Trophoblast cell (in vitro differentiated cells and primary cell): ENCODE data around the gene ARHGAP42.

Experiments
- DNase-seq, 2 donors: peaks; one replicate each; pipeline ENCODE4 v3.0.0-alpha.2; 2016
- H2AFZ ChIP-seq: 2 replicates; pipeline ENCODE4 v1.6.1; 2013; ENCODE audit warnings: low read length, moderate library complexity, mild to moderate bottlenecking; ENCODE audit not compliant: insufficient read depth, poor library complexity
- H2AK5ac ChIP-seq: 2 replicates; pipeline ENCODE4 v1.6.1; 2013; ENCODE audit warnings: mild to moderate bottlenecking, low read length
- H2BK120ac ChIP-seq: 2 replicates; pipeline ENCODE4 v1.6.1; 2013; ENCODE audit warnings: low read length, mild to moderate bottlenecking, moderate library complexity; ENCODE audit not compliant: insufficient read depth, poor library complexity
- H2BK12ac ChIP-seq: 2 replicates; pipeline ENCODE4 v1.6.1; 2013; ENCODE audit warnings: mild to moderate bottlenecking, low read length, moderate library complexity
- H2BK5ac ChIP-seq: 2 replicates; pipeline ENCODE4 v1.6.1; 2013; ENCODE audit warnings: low read length, low read depth, moderate library complexity, mild to moderate bottlenecking; ENCODE audit not compliant: poor library complexity
- H3K14ac ChIP-seq: 2 replicates; pipeline ENCODE4 v1.6.1; 2013; ENCODE audit warnings: mild to moderate bottlenecking, low read length
- H3K18ac ChIP-seq: 2 replicates; pipeline ENCODE4 v1.6.1; 2013; ENCODE audit warnings: mild to moderate bottlenecking, low read length
- H3K23ac ChIP-seq: 2 replicates; pipeline ENCODE4 v1.6.1; 2013; ENCODE audit warnings: low read length
- H3K27ac ChIP-seq: 2 replicates; pipeline ENCODE4 v1.5.1; 2013; ENCODE audit warnings: low read depth, mild to moderate bottlenecking, inconsistent platforms, low read length, moderate library complexity
- H3K27me3 ChIP-seq: 2 replicates; pipeline ENCODE4 v1.6.1; 2013; ENCODE audit warnings: inconsistent platforms, mild to moderate bottlenecking, low read length, moderate library complexity; ENCODE audit not compliant: insufficient read depth
- H3K36me3 ChIP-seq, 2 experiments: 1 replicate in 1 of 2; 2 replicates in 1 of 2; pipeline ENCODE4 v1.6.1; 2013; ENCODE audit warnings: low read length in 2 of 2, mild to moderate bottlenecking in 2 of 2, moderate library complexity in 1 of 2; ENCODE audit not compliant: insufficient read depth in 2 of 2, control insufficient read depth in 1 of 2
- H3K4ac ChIP-seq: 2 replicates; pipeline ENCODE4 v1.6.1; 2013; ENCODE audit warnings: low read depth, mild to moderate bottlenecking, low read length, moderate library complexity
- H3K4me1 ChIP-seq, 2 experiments: 1 replicate in 1 of 2; 2 replicates in 1 of 2; pipeline ENCODE4 v1.6.1; 2013; ENCODE audit warnings: low read length in 2 of 2, mild to moderate bottlenecking in 2 of 2, moderate library complexity in 1 of 2; ENCODE audit not compliant: insufficient read depth in 2 of 2, control insufficient read depth in 1 of 2
- H3K4me2 ChIP-seq: 2 replicates; pipeline ENCODE4 v1.6.1; 2013; ENCODE audit warnings: inconsistent platforms, mild to moderate bottlenecking, low read length, moderate library complexity
- H3K4me3 ChIP-seq: 2 replicates; pipeline ENCODE4 v1.5.1; 2013; ENCODE audit warnings: mild to moderate bottlenecking, low read depth, low read length, inconsistent platforms
- H3K79me1 ChIP-seq: one replicate; pipeline ENCODE4 v1.6.1; 2013; ENCODE audit warnings: low read length
- H3K79me2 ChIP-seq: 2 replicates; pipeline ENCODE4 v1.6.1; 2013; ENCODE audit warnings: low read length, mild to moderate bottlenecking; ENCODE audit not compliant: control insufficient read depth, insufficient read depth, poor library complexity
- H3K9ac ChIP-seq: 2 replicates; pipeline ENCODE4 v1.6.1; 2013; ENCODE audit warnings: mild to moderate bottlenecking, low read length
- H3K9me3 ChIP-seq: 2 replicates; pipeline ENCODE4 v1.6.1; 2013; ENCODE audit warnings: low read depth, mild to moderate bottlenecking, control low read depth, inconsistent platforms, low read length; ENCODE audit not compliant: insufficient read depth
- H4K12ac ChIP-seq: 2 replicates; pipeline ENCODE4 v1.6.1; 2013; ENCODE audit warnings: low read depth, mild to moderate bottlenecking, low read length, moderate library complexity
- H4K8ac ChIP-seq: 2 replicates; pipeline ENCODE4 v1.6.1; 2013; ENCODE audit warnings: low read depth, mild to moderate bottlenecking, low read length, moderate library complexity
- H4K91ac ChIP-seq: one replicate; pipeline ENCODE4 v1.6.1; 2013; ENCODE audit warnings: low read depth, mild to moderate bottlenecking, low read length, moderate library complexity
- WGBS: extraction: QIAGEN DNeasy Blood & Tissue Kit; methylation state at CpG from one replicate; pipeline ENCODE4 v1.1.7; 2013; ENCODE audit warnings: missing lambda C conversion rate; ENCODE audit not compliant: insufficient read length, insufficient coverage; ENCODE audit errors: extremely low coverage; 5-methylcytosine and 5-hydroxymethylcytosine counted together

Gene ARHGAP42

GRCh38 chr11:100942016-100942415, 254.9 kb downstream of the ARHGAP42 start:
- Histone ChIP-seq H3K14ac (no peak overlapping the region), H3K27ac (no peak overlapping the region), H3K4me3 (no peak overlapping the region), H4K91ac (no peak overlapping the region), H3K27me3 (no peaks in the 10 kb centered on the region), H3K4me1 (no peaks in the 10 kb centered on the region), H4K8ac (no peak overlapping the region), H3K23ac (no peak overlapping the region), H3K79me1 (no peaks in the 10 kb centered on the region), H2BK120ac (no peak overlapping the region), H2BK5ac (no peak overlapping the region), H3K9ac (no peak overlapping the region), H3K4me2 (no peak overlapping the region), H3K4ac (no peak overlapping the region), H4K12ac (no peak overlapping the region), H3K79me2 (no peaks in the 10 kb centered on the region), H3K9me3 (no peaks in the 10 kb centered on the region), H2BK12ac (no peak overlapping the region), H3K18ac (no peak overlapping the region), H2AFZ (no peak overlapping the region), H3K36me3 (no peaks in the 10 kb centered on the region), H2AK5ac (no peak overlapping the region)
- no CpG with 5 or more reads among the region's 4 CpGs for WGBS
- no peak for DNase-seq

GRCh38 chr11:100948936-100949335, 261.8 kb downstream of the ARHGAP42 start:
- Histone ChIP-seq H3K36me3 (no peaks in the 10 kb centered on the region), H3K4me1 (no peaks in the 10 kb centered on the region), H3K14ac (no peak overlapping the region), H3K9me3 (no peaks in the 10 kb centered on the region), H2AK5ac (no peak overlapping the region), H4K8ac (no peak overlapping the region), H3K4me2 (no peak overlapping the region), H2BK5ac (no peak overlapping the region), H3K27ac (no peak overlapping the region), H3K9ac (no peak overlapping the region), H2AFZ (no peak overlapping the region), H3K18ac (no peak overlapping the region), H2BK12ac (no peak overlapping the region), H3K23ac (no peak overlapping the region), H3K4ac (no peak overlapping the region), H4K12ac (no peak overlapping the region), H2BK120ac (no peak overlapping the region), H3K27me3 (no peaks in the 10 kb centered on the region), H3K4me3 (no peak overlapping the region), H4K91ac (no peak overlapping the region), H3K79me1 (no peaks in the 10 kb centered on the region), H3K79me2 (no peaks in the 10 kb centered on the region)
- no peak for DNase-seq
- WGBS = no CpG with 5 or more reads among the region's 2 CpGs

GRCh38 chr11:100949443-100949842, 262.4 kb downstream of the ARHGAP42 start:
- Histone ChIP-seq H3K23ac (no peak overlapping the region), H3K27ac (no peak overlapping the region), H3K9ac (no peak overlapping the region), H2BK120ac (no peak overlapping the region), H3K4ac (no peak overlapping the region), H4K91ac (no peak overlapping the region), H3K36me3 (no peaks in the 10 kb centered on the region), H3K4me3 (no peak overlapping the region), H2BK12ac (no peak overlapping the region), H2AK5ac (no peak overlapping the region), H2AFZ (no peak overlapping the region), H2BK5ac (no peak overlapping the region), H4K12ac (no peak overlapping the region), H3K27me3 (no peaks in the 10 kb centered on the region), H3K4me2 (no peak overlapping the region), H3K79me2 (no peaks in the 10 kb centered on the region), H3K4me1 (no peaks in the 10 kb centered on the region), H4K8ac (no peak overlapping the region), H3K9me3 (no peaks in the 10 kb centered on the region), H3K18ac (no peak overlapping the region), H3K14ac (no peak overlapping the region), H3K79me1 (no peaks in the 10 kb centered on the region)
- no CpG with 5 or more reads among the region's 2 CpGs for WGBS
- DNase-seq = no peak

- no CpG with 5 or more reads among the region's 1 CpG for WGBS
- Histone ChIP-seq H3K79me2 (no peaks in the 10 kb centered on the region), H3K4me2 (no peak overlapping the region), H3K4me1 (no peaks in the 10 kb centered on the region), H3K79me1 (no peaks in the 10 kb centered on the region), H3K14ac (no peak overlapping the region), H4K12ac (no peak overlapping the region), H2AFZ (no peak overlapping the region), H4K8ac (no peak overlapping the region), H3K36me3 (no peaks in the 10 kb centered on the region), H2BK5ac (no peak overlapping the region), H3K9ac (no peak overlapping the region), H3K27ac (no peak overlapping the region), H4K91ac (no peak overlapping the region), H2BK12ac (no peak overlapping the region), H3K4ac (no peak overlapping the region), H3K9me3 (no peaks in the 10 kb centered on the region), H2BK120ac (no peak overlapping the region), H3K23ac (no peak overlapping the region), H3K18ac (no peak overlapping the region), H2AK5ac (no peak overlapping the region), H3K4me3 (no peak overlapping the region), H3K27me3 (no peaks in the 10 kb centered on the region)
- no peak for DNase-seq
Observed at GRCh38 chr11:100955318-100955717, 268.2 kb downstream of the ARHGAP42 start.
